Measurements from ENCODE around the gene SFT2D2.

- TF ChIP-seq YY1 (IDR thresholded peaks at IDR 0.05; ENCODE audit: insufficient read depth, insufficient read length) (no peak), ZNF274 (IDR thresholded peaks at IDR 0.05; ENCODE audit: low read depth, low read length) (no peak)
Measured at GRCh38 chr1:168243198-168243597, 17.4 kb downstream of the SFT2D2 start.
